Measurements from ENCODE around the gene SLC22A9.

DNA sequence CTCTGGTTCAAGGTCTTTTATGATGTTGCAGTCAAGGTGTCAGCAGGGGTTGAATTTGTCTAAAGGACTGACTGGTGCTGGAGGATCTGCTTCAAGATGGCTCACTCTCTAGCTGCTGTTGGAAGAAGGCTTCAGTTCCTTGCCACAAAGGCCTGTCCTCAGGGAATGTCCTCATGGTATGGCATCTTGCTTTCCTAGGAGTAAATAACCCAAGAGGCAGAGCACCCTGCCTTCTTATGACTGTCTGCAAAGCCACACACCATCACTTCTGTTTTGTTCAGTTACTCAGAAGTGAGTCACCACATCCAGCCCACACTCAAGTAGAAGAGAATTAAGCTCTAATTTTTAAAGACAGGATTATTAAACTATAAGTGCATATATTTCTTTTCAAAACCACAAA is 76.1 kb downstream of the SLC22A9 start:
- TF ChIP-seq POLR2A (IDR thresholded peaks at IDR 0.05) = no peak
- TF ChIP-seq, protein P1, sequence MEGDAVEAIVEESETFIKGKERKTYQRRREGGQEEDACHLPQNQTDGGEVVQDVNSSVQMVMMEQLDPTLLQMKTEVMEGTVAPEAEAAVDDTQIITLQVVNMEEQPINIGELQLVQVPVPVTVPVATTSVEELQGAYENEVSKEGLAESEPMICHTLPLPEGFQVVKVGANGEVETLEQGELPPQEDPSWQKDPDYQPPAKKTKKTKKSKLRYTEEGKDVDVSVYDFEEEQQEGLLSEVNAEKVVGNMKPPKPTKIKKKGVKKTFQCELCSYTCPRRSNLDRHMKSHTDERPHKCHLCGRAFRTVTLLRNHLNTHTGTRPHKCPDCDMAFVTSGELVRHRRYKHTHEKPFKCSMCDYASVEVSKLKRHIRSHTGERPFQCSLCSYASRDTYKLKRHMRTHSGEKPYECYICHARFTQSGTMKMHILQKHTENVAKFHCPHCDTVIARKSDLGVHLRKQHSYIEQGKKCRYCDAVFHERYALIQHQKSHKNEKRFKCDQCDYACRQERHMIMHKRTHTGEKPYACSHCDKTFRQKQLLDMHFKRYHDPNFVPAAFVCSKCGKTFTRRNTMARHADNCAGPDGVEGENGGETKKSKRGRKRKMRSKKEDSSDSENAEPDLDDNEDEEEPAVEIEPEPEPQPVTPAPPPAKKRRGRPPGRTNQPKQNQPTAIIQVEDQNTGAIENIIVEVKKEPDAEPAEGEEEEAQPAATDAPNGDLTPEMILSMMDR (IDR thresholded peaks at IDR 0.05) = no peak
